Left colon (tissue), 2 donors: Measurements from ENCODE around the gene CEP170B. TPM values are rescaled to one million over a fixed set of nuclear protein-coding genes. Genes with fewer than 3 reads are reported as not detected.
"Not testable (repeated sequence)": the region's sequence is repeated elsewhere in the genome, so short reads cannot be mapped to it uniquely, and the experiment has no call there.

Experiments
- ATAC-seq: fragments of 200-7000 bp; cut with Tn5 transposase; one replicate; pipeline ENCODE4 v1.9.1; 2020; ENCODE audit warnings: mild to moderate bottlenecking, moderate library complexity
- DNase-seq, 2 donors: peaks; one replicate each; pipeline ENCODE4 v3.0.0-alpha.2; 2020
- intact Hi-C, 2 donors: fragments of 100-400 bp; cut with DNase I in 1 of 2; cut with micrococcal nuclease in 1 of 2; formaldehyde crosslinking; loops; one replicate each; pipeline versions ENCODE4 v1.11.2 to v1.14.0; 2022; cut with DNase I, micrococcal nuclease
- total RNA-seq, 2 donors: library from RNA; stranded (reverse); fragmentation: NEBNext Ultra II Directional; extraction: Animal tissue kit (Norgen Biotek cat#: 25700); gene quantifications; one replicate each; pipeline ENCODE4 v1.2.1, GENCODE V29; 2021
- donor health status: DM: no; HTN: no; CAD: no.
- donor health status: DM: yes; HTN: yes; CAD: no.

Gene CEP170B
- total RNA-seq, 2 donors from 2014 or later = 76.4 to 89.3 TPM

- intact Hi-C loops, ATAC-seq: not testable (repeated sequence)
- DNase-seq = peak in 1 of 2 donors; percentile 15
Observed at GRCh38 chr14:104944436-104945205, 79.6 kb downstream of the CEP170B start.

GRCh38 chr14:104945266-104945665 is 80.2 kb downstream of the CEP170B start:
- intact Hi-C loops, ATAC-seq: not testable (repeated sequence)
- DNase-seq = peak in 1 of 2 donors; percentile 11

Other genes starting within 250 kb of the CEP170B start
- gene INF2, start 175.7 kb upstream of the CEP170B start, total RNA-seq = 100 to 1,000 TPM; 187 to 203 TPM
- 1 to 10 TPM; 3.3 to 4.4 TPM for gene ADSS1, start 141.0 kb upstream of the CEP170B start, total RNA-seq
- gene SIVA1, start 112.1 kb upstream of the CEP170B start, total RNA-seq = 10 to 100 TPM; 53.2 to 59.3 TPM
- gene AKT1, start 69.5 kb upstream of the CEP170B start, total RNA-seq = 100 to 1,000 TPM; 132 to 135 TPM
- gene ZBTB42, start 64.2 kb upstream of the CEP170B start, total RNA-seq = 1 to 10 TPM; 7.2 to 9.2 TPM
- gene PLD4, start 59.6 kb downstream of the CEP170B start, total RNA-seq = 1 to 10 TPM in 1 of 2 donors, not detected in 1; 2.2 TPM
- gene AHNAK2, start 113.1 kb downstream of the CEP170B start, total RNA-seq = 10 to 100 TPM in 1 of 2 donors, 1 to 10 TPM in 1; 3.2 to 23.4 TPM
- 1 to 10 TPM; 4.2 to 6.5 TPM for gene CLBA1, start 120.5 kb downstream of the CEP170B start, total RNA-seq
- gene CDCA4, start 155.8 kb downstream of the CEP170B start, total RNA-seq = 1 to 10 TPM; 5.2 to 6.5 TPM
- 1 to 10 TPM in 1 of 2 donors, under 1 TPM in 1; 0.73 to 3.4 TPM for gene GPR132, start 200.2 kb downstream of the CEP170B start, total RNA-seq